ENCODE results near the gene COX19. TPM values are rescaled to one million over a fixed set of nuclear protein-coding genes. Genes with fewer than 3 reads are reported as not detected.

The COX19 gene
- total and polyA plus RNA-seq, 2 experiments from 2014 or later = 11.7 to 12.6 TPM

DNA sequence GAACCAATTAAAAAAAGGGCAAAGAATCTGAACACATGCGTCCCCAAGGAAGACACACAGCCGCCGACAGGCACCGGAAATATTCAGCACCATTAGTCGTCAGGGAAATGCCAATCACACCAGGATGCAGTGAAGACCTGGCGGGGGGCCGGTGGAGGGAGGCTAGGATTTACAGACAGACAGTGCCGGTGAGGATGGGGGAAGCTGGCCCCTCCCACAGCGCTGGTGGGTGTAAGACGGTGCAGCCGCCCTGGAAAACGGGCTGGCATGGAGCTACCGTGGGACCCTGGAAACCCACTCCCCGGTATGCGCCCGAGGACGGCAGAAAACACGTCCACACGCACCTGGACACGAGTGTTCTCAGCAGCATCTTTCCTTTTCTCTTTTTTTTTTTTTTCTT is 16.1 kb downstream of the COX19 start:
- H3K4me2 ChIP-seq = no peak overlapping the region
- peaks cover 14% of the 10 kb centered on the region; the same call in 1 of the 2 replicates for H3K27me3 ChIP-seq (ENCODE audit: insufficient read depth)
- no peaks in the 10 kb centered on the region for H3K79me2 ChIP-seq (replicated peaks; ENCODE audit: insufficient read depth)
- H3K27ac ChIP-seq (ENCODE audit: low read depth) = no peak overlapping the region
- no peaks in the 10 kb centered on the region; the same call in 1 of the 2 replicates for H4K20me1 ChIP-seq (replicated peaks; ENCODE audit: insufficient read depth)
- peaks cover 3% of the 10 kb centered on the region; the same call in 2 of the 3 replicates for H3K4me1 Mint-ChIP-seq
- no peak overlapping the region for H3K4me3 Mint-ChIP-seq
- H3K27ac Mint-ChIP-seq = no peak overlapping the region
- H3K9me3 Mint-ChIP-seq = no peaks in the 10 kb centered on the region; the same call in 2 of the 3 replicates
- peaks cover 6% of the 10 kb centered on the region; the same call in 1 of the 2 replicates for H3F3A ChIP-seq (replicated peaks; ENCODE audit: low read depth)
- no peaks in the 10 kb centered on the region for H3K9me2 ChIP-seq (ENCODE audit: insufficient read depth)
- no peak overlapping the region for H2AFZ ChIP-seq
- H3K36me3 Mint-ChIP-seq (ENCODE audit: low read depth) = no peaks in the 10 kb centered on the region; the same call in 2 of the 3 replicates
- ATAC-seq (no peak), DNase-seq (ENCODE audit: low spot score) (no peak)
- H3K4me3 ChIP-seq = no peak overlapping the region
- no peaks in the 10 kb centered on the region for H3K4me1 ChIP-seq (ENCODE audit: insufficient read depth)
- H3K27me3 Mint-ChIP-seq (ENCODE audit: insufficient read depth, low read depth, poor library complexity) = peaks cover 23% of the 10 kb centered on the region
- H3K36me3 ChIP-seq (ENCODE audit: insufficient read depth) = no peaks in the 10 kb centered on the region
- TF ChIP-seq, protein P1, sequence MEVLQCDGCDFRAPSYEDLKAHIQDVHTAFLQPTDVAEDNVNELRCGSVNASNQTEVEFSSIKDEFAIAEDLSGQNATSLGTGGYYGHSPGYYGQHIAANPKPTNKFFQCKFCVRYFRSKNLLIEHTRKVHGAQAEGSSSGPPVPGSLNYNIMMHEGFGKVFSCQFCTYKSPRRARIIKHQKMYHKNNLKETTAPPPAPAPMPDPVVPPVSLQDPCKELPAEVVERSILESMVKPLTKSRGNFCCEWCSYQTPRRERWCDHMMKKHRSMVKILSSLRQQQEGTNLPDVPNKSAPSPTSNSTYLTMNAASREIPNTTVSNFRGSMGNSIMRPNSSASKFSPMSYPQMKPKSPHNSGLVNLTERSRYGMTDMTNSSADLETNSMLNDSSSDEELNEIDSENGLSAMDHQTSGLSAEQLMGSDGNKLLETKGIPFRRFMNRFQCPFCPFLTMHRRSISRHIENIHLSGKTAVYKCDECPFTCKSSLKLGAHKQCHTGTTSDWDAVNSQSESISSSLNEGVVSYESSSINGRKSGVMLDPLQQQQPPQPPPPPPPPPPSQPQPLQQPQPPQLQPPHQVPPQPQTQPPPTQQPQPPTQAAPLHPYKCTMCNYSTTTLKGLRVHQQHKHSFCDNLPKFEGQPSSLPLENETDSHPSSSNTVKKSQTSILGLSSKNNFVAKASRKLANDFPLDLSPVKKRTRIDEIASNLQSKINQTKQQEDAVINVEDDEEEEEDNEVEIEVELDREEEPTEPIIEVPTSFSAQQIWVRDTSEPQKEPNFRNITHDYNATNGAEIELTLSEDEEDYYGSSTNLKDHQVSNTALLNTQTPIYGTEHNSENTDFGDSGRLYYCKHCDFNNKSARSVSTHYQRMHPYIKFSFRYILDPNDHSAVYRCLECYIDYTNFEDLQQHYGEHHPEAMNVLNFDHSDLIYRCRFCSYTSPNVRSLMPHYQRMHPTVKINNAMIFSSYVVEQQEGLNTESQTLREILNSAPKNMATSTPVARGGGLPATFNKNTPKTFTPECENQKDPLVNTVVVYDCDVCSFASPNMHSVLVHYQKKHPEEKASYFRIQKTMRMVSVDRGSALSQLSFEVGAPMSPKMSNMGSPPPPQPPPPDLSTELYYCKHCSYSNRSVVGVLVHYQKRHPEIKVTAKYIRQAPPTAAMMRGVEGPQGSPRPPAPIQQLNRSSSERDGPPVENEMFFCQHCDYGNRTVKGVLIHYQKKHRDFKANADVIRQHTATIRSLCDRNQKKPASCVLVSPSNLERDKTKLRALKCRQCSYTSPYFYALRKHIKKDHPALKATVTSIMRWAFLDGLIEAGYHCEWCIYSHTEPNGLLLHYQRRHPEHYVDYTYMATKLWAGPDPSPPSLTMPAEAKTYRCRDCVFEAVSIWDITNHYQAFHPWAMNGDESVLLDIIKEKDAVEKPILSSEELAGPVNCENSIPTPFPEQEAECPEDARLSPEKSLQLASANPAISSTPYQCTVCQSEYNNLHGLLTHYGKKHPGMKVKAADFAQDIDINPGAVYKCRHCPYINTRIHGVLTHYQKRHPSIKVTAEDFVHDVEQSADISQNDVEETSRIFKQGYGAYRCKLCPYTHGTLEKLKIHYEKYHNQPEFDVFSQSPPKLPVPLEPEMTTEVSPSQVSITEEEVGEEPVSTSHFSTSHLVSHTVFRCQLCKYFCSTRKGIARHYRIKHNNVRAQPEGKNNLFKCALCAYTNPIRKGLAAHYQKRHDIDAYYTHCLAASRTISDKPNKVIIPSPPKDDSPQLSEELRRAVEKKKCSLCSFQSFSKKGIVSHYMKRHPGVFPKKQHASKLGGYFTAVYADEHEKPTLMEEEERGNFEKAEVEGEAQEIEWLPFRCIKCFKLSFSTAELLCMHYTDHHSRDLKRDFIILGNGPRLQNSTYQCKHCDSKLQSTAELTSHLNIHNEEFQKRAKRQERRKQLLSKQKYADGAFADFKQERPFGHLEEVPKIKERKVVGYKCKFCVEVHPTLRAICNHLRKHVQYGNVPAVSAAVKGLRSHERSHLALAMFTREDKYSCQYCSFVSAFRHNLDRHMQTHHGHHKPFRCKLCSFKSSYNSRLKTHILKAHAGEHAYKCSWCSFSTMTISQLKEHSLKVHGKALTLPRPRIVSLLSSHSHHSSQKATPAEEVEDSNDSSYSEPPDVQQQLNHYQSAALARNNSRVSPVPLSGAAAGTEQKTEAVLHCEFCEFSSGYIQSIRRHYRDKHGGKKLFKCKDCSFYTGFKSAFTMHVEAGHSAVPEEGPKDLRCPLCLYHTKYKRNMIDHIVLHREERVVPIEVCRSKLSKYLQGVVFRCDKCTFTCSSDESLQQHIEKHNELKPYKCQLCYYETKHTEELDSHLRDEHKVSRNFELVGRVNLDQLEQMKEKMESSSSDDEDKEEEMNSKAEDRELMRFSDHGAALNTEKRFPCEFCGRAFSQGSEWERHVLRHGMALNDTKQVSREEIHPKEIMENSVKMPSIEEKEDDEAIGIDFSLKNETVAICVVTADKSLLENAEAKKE (CRISPR knock-in tag; IDR thresholded peaks at IDR 0.05) = no peak
- no peak for TF ChIP-seq ZNF331 (CRISPR knock-in tag; IDR thresholded peaks at IDR 0.05; ENCODE audit: low read depth)
- no peak for TF ChIP-seq EZH2 (IDR thresholded peaks at IDR 0.05; ENCODE audit: low read depth, unreplicated experiment)
- TF ChIP-seq STAT1 (IDR thresholded peaks at IDR 0.05; ENCODE audit: unreplicated experiment) = no peak
- no peak for TF ChIP-seq JUNB (IDR thresholded peaks at IDR 0.05; ENCODE audit: unreplicated experiment)
- TF ChIP-seq, protein P2, sequence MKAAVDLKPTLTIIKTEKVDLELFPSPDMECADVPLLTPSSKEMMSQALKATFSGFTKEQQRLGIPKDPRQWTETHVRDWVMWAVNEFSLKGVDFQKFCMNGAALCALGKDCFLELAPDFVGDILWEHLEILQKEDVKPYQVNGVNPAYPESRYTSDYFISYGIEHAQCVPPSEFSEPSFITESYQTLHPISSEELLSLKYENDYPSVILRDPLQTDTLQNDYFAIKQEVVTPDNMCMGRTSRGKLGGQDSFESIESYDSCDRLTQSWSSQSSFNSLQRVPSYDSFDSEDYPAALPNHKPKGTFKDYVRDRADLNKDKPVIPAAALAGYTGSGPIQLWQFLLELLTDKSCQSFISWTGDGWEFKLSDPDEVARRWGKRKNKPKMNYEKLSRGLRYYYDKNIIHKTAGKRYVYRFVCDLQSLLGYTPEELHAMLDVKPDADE (IDR thresholded peaks at IDR 0.05) = no peak
- TF ChIP-seq, protein P3, sequence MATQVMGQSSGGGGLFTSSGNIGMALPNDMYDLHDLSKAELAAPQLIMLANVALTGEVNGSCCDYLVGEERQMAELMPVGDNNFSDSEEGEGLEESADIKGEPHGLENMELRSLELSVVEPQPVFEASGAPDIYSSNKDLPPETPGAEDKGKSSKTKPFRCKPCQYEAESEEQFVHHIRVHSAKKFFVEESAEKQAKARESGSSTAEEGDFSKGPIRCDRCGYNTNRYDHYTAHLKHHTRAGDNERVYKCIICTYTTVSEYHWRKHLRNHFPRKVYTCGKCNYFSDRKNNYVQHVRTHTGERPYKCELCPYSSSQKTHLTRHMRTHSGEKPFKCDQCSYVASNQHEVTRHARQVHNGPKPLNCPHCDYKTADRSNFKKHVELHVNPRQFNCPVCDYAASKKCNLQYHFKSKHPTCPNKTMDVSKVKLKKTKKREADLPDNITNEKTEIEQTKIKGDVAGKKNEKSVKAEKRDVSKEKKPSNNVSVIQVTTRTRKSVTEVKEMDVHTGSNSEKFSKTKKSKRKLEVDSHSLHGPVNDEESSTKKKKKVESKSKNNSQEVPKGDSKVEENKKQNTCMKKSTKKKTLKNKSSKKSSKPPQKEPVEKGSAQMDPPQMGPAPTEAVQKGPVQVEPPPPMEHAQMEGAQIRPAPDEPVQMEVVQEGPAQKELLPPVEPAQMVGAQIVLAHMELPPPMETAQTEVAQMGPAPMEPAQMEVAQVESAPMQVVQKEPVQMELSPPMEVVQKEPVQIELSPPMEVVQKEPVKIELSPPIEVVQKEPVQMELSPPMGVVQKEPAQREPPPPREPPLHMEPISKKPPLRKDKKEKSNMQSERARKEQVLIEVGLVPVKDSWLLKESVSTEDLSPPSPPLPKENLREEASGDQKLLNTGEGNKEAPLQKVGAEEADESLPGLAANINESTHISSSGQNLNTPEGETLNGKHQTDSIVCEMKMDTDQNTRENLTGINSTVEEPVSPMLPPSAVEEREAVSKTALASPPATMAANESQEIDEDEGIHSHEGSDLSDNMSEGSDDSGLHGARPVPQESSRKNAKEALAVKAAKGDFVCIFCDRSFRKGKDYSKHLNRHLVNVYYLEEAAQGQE (IDR thresholded peaks at IDR 0.05; ENCODE audit: unreplicated experiment) = no peak
- TF ChIP-seq POLR2AphosphoS5 (IDR thresholded peaks at IDR 0.05; ENCODE audit: low read depth) = no peak
- TF ChIP-seq, protein P4, sequence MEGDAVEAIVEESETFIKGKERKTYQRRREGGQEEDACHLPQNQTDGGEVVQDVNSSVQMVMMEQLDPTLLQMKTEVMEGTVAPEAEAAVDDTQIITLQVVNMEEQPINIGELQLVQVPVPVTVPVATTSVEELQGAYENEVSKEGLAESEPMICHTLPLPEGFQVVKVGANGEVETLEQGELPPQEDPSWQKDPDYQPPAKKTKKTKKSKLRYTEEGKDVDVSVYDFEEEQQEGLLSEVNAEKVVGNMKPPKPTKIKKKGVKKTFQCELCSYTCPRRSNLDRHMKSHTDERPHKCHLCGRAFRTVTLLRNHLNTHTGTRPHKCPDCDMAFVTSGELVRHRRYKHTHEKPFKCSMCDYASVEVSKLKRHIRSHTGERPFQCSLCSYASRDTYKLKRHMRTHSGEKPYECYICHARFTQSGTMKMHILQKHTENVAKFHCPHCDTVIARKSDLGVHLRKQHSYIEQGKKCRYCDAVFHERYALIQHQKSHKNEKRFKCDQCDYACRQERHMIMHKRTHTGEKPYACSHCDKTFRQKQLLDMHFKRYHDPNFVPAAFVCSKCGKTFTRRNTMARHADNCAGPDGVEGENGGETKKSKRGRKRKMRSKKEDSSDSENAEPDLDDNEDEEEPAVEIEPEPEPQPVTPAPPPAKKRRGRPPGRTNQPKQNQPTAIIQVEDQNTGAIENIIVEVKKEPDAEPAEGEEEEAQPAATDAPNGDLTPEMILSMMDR (conservative IDR thresholded peaks at IDR 0.05; ENCODE audit: low read depth in 2 of 2) = no peak
- TF ChIP-seq NANOG (IDR thresholded peaks at IDR 0.05; ENCODE audit: borderline replicate concordance) = no peak
- no peak for TF ChIP-seq CREB1 (CRISPR knock-in tag; IDR thresholded peaks at IDR 0.05; ENCODE audit: low read depth)
- TF ChIP-seq ZNF114 (CRISPR knock-in tag; IDR thresholded peaks at IDR 0.05) = no peak
- no peak for TF ChIP-seq EZH2phosphoT487 (IDR thresholded peaks at IDR 0.05; ENCODE audit: unreplicated experiment)
